ENCODE results near the gene RLN3. TPM values are rescaled to one million over a fixed set of nuclear protein-coding genes. Genes with fewer than 3 reads are reported as not detected.

The RLN3 gene
- total RNA-seq, 1 donor from 2014 or later: not detected

DNA sequence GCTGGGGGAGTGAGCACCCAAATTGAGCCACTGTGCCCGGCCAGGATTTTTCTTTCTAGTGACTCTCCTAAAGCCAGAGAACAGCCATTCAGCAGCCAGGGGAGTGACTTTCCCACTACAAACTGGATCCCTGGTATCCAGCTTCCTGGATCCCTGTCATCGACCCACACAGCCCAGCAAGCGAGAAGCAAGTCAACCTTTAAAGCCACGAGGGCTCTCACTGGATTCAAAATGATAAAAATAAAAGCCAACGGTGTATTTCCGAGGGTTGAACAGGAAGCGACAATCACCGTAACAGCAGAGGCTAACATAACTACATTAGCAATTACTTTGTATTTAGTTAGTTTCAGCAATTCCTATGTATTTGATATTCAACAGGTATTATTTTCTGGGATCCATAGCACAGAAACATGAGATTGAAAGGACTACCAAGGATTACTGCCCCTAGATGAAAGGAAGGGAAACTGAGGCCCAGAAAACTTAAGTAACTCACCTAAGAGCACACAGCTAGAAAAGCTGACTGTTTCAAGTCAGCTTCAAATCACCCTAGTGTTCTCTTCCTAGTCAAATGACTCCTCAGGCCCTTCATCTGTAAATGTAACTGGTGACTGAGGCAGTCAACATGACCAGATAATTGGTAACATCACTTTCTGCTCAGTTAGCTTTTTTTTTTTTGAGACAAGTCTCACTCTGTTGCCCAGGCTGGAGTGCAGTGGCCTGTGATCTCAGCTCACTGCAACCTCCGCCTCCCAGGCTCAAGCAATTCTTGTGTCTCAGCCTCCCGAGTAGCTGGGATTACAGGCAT lies 24.5 kb upstream of the RLN3 start:
- H3K36me3 Mint-ChIP-seq (ENCODE audit: low read depth): peaks cover 16% of the 10 kb centered on the region
- peaks cover 68% of the 10 kb centered on the region for H3K4me1 Mint-ChIP-seq
- H3K9me3 Mint-ChIP-seq: no peaks in the 10 kb centered on the region
- H3K27me3 Mint-ChIP-seq: no peaks in the 10 kb centered on the region
- DNase-seq (no peak), ATAC-seq (ENCODE audit: low read depth) (no peak)
- CTCF ChIA-PET: interaction anchor here (2.5 kb wide), 1 partner anchor 28 kb away, joined by 8 read pairs; the partner anchor contains the start of gene IL27RA
- H3K4me3 Mint-ChIP-seq: peak overlapping the region; percentile 55
- H3K27ac Mint-ChIP-seq: peak overlapping the region; percentile 92
- POLR2A ChIA-PET: interaction anchor here (0.5 to 9.5 kb wide), 9 partner anchors 15 to 75 kb away, joined by 3 to 107 read pairs (median 6); partner anchors contain the start of genes DCAF15 and IL27RA
- intact Hi-C loops (cut with micrococcal nuclease): loop anchor here (2.0 to 10.0 kb wide), 2 partner anchors 133 to 849 kb away; partner anchors contain the start of genes ASF1B, IER2 and STX10
- TF ChIP-seq, protein P1, sequence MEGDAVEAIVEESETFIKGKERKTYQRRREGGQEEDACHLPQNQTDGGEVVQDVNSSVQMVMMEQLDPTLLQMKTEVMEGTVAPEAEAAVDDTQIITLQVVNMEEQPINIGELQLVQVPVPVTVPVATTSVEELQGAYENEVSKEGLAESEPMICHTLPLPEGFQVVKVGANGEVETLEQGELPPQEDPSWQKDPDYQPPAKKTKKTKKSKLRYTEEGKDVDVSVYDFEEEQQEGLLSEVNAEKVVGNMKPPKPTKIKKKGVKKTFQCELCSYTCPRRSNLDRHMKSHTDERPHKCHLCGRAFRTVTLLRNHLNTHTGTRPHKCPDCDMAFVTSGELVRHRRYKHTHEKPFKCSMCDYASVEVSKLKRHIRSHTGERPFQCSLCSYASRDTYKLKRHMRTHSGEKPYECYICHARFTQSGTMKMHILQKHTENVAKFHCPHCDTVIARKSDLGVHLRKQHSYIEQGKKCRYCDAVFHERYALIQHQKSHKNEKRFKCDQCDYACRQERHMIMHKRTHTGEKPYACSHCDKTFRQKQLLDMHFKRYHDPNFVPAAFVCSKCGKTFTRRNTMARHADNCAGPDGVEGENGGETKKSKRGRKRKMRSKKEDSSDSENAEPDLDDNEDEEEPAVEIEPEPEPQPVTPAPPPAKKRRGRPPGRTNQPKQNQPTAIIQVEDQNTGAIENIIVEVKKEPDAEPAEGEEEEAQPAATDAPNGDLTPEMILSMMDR (IDR thresholded peaks at IDR 0.05): no peak

DNA sequence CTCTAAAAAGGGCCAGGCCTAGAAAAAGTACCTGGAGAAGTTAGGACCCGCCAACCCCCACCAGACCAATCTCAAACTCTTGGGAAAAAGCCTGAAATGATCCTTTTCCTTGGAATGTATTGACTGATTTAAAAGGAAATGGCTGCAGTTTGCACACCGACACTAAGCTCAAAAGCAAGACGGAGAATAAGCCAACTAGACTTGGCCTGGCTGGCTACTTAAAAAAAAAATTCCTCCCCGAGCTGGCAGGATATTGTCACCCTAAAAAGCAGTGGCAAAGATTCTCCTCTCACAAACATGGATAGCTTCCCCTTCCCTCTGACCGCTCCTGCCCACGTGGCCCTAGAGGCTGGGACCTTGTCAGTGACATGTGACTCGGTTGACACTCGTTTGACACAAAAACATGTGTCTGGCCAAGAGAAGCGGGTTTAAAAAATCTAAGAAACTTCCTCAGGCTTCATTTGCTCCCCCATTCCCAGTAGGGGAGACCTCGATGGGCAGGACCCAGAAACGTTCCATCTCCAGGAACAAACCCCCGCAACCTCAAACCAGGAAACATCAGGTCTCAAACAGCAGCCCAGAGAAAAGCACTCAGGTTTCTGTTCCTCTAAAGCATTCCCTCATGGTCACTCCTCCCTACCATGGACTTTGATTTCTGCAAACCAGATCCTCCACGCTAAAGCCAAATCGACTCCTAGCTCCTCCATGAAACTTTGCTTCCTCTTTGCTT lies 23.2 kb upstream of the RLN3 start:
- H3K9me3 Mint-ChIP-seq: no peaks in the 10 kb centered on the region
- peak overlapping the region; percentile 92 for H3K27ac Mint-ChIP-seq
- intact Hi-C loops (cut with micrococcal nuclease): loop anchor here (2.0 to 10.0 kb wide), 5 partner anchors 132 to 887 kb away; partner anchors contain the start of genes ASF1B, DDX39A, IER2 and NACC1
- POLR2A ChIA-PET: interaction anchor here (0.5 to 9.5 kb wide), 11 partner anchors 12 to 283 kb away, joined by 4 to 107 read pairs (median 10); partner anchors contain the start of genes DCAF15, IL27RA and RLN3
- H3K4me1 Mint-ChIP-seq: peaks cover 63% of the 10 kb centered on the region
- DNase-seq (peak; percentile 22), ATAC-seq (ENCODE audit: low read depth) (no peak)
- H3K36me3 Mint-ChIP-seq (ENCODE audit: low read depth): peaks cover 10% of the 10 kb centered on the region
- TF ChIP-seq, protein P1 (IDR thresholded peaks at IDR 0.05): no peak
- CTCF ChIA-PET: interaction anchor here (1.1 kb wide), 1 partner anchor 23 kb away, joined by 4 read pairs; no protein-coding TSS in a partner anchor
- no peaks in the 10 kb centered on the region for H3K27me3 Mint-ChIP-seq
- peak overlapping the region; percentile 83 for H3K4me3 Mint-ChIP-seq

DNA sequence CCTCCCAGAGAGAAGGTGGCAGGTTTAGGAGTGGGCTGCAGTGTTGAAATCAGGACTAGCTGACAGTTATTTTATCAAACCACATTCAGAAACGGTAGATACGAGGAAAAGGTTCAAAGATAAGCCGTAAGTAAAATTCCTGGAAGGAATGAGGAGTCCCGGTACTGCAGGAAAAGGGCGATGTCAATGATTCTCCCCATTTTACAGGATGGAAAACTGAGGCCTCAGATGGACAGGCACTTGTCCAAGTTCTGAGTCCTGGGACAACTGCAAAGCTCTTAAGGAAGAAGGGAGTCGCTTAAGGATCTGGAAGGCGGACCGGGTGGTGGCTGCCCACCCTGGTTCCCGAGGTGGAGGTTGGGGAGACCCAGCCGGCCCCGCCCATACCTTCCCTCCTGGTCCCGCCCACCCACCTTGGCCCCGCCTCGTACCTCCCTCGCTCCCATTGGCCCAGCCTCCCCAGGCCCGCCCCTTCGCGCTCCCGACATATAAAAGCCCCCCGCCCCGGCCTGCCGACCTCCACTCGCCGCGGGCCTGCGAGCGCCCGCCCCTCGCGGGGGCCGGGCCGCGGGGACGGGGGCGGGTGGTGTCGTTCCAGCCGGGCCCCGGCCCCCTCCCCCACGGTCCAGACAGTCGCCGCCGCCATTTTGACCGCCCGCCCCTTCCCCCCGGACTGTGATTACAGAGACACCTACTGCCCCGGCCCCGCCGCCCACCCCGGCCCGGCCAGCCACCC lies 22.4 kb upstream of the RLN3 start:
- Mint-ChIP-seq H3K4me1 (peaks cover 56% of the 10 kb centered on the region), H3K36me3 (ENCODE audit: low read depth) (peaks cover 8% of the 10 kb centered on the region), H3K27ac (peak overlapping the region; percentile 98), H3K27me3 (no peaks in the 10 kb centered on the region), H3K9me3 (no peaks in the 10 kb centered on the region), H3K4me3 (peak overlapping the region; percentile 94)
- intact Hi-C loops (cut with micrococcal nuclease): loop anchor here (1.0 to 10.0 kb wide), 12 partner anchors 10 to 888 kb away; partner anchors contain the start of genes ASF1B, BRME1, CC2D1A and DCAF15
- ChIA-PET POLR2A (interaction anchor here (0.5 to 9.5 kb wide), 27 partner anchors 10 to 853 kb away, joined by 3 to 107 read pairs (median 5); partner anchors contain the start of genes DCAF15, IL27RA and RLN3), CTCF (interaction anchor here (1.1 kb wide), 1 partner anchor 24 kb away, joined by 4 read pairs; no protein-coding TSS in a partner anchor)
- TF ChIP-seq, protein P1 (IDR thresholded peaks at IDR 0.05): no peak
- ATAC-seq (ENCODE audit: low read depth) (peak; percentile 55), DNase-seq (peak; percentile 87)

DNA sequence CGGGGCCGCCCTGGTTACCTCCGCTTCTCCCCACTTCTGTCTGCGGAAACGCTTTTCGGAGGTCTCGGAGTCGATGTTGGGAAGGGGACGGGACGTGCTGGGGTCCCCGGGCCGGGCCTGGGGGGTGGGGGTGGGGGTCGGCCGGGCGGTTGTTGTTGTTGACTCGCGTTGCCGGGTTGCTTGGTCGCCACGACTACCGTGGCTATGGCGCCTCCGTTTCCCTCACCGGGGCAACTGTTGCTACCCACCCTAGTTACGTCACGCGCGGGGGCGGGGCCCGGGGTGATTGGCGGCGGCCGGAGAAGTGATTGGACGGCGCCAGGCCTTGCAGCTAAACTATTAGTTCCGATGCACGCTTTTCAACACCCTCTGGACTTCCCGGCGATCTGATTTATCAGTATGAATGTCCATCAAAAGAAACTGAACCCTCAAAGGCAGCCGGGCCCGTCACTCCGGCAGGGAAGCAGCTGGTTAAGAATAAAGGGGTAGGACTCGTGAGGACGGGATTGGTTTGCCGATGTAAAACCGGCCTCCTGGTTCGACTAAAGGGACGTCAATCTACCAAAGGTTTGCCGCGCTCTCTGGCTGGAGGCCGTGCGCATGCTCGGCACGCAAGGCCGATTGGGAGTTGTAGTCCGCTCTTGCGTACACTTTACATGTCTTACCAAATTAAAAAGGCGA lies 21.7 kb upstream of the RLN3 start, which contains the start of gene RFX1:
Gene RFX1 (minus strand): TSS at position 236 of the 681 bp plus-strand sequence. CDS start 12,477 bp downstream, outside the sequence.
- Mint-ChIP-seq H3K9me3 (no peaks in the 10 kb centered on the region), H3K27me3 (no peaks in the 10 kb centered on the region), H3K4me1 (peaks cover 49% of the 10 kb centered on the region), H3K27ac (peak within 1 kb of the TSS; percentile 98), H3K36me3 (ENCODE audit: low read depth) (peaks cover 6% of the 10 kb centered on the region), H3K4me3 (peak within 1 kb of the TSS; percentile 94)
- peak; percentile 74 for ATAC-seq (ENCODE audit: low read depth)
- peak; percentile 100 for DNase-seq
- TF ChIP-seq, protein P1 (IDR thresholded peaks at IDR 0.05): no peak
- intact Hi-C loops (cut with micrococcal nuclease): loop anchor here (1.0 to 10.0 kb wide), 11 partner anchors 9 to 889 kb away; partner anchors contain the start of genes BRME1, CC2D1A, DCAF15 and DDX39A
- ChIA-PET CTCF (no interaction called here), POLR2A (interaction anchor here (0.5 to 5.4 kb wide), 26 partner anchors 9 to 888 kb away, joined by 3 to 42 read pairs (median 4); partner anchors contain the start of genes C19orf53, DCAF15, IL27RA and NACC1)

All from activated B cell treated with CpG ODN at 0.5 μM for 24 hours (primary cell).